ENCODE data around the gene HECW1. TPM values are rescaled to one million over a fixed set of nuclear protein-coding genes. Genes with fewer than 3 reads are reported as not detected.

HECW1 gene
- total and polyA plus RNA-seq, 2 donors (not counting 1 experiment from before 2014, with no cell fraction given), result not detected

DNA sequence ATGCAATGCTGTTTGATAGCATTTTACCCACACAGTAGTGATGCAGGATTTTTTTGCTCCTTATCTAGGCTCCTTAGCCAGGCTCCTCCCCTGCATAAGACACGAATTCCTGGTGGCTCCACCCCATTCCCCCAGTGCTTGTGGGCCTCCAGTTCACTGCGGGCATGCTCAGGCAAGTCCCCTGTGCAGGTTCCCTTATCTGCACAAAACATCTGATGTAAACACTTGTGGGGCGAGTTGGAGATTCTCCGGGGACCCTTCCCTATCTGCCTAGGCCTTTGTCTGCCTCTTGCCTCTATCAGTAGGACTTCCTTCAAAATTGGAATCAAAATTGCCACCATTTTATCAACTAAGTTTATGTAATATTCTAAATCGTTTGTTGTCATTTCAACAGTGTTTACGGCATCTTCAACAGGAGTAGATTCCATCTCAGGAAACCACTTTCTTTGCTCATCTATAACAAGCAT, 465.1 kb downstream of the HECW1 start:
- Histone ChIP-seq H3K4me3 (ENCODE audit: control extremely low read depth in 1 of 5, extremely low read depth in 1 of 5, insufficient read depth in 1 of 5, low read depth in 2 of 5, low read length in 4 of 5) (no peak overlapping the region), H3K36me3 (replicated peaks in 1 of 2; ENCODE audit: control extremely low read depth in 1 of 2, control insufficient read depth in 1 of 2, extremely low read depth in 1 of 2, insufficient read depth in 2 of 2, low read length in 1 of 2) (no peaks in the 10 kb centered on the region), H3K4me2 (replicated peaks; ENCODE audit: low read depth, low read length, poor library complexity, severe bottlenecking) (no peak overlapping the region), H3K9ac (ENCODE audit: low read length) (no peak overlapping the region), H3K9me3 (ENCODE audit: control extremely low read depth in 1 of 3, control insufficient read depth in 2 of 3, insufficient read depth in 1 of 3, low read length in 2 of 3) (no peaks in the 10 kb centered on the region), H2AFZ (ENCODE audit: insufficient read depth, low read depth, low read length, poor library complexity, severe bottlenecking) (no peak overlapping the region), H3K79me2 (ENCODE audit: control insufficient read depth, insufficient read depth, low read length) (peaks cover 6% of the 10 kb centered on the region), H3K4me1 (ENCODE audit: control insufficient read depth in 2 of 2, insufficient read depth in 2 of 2, low read length in 2 of 2) (peaks cover 0 to 3% of the 10 kb centered on the region in 2 donors), H4K20me1 (ENCODE audit: control insufficient read depth, insufficient read depth, low read length, poor library complexity, severe bottlenecking) (no peaks in the 10 kb centered on the region), H3K27ac (ENCODE audit: low read length in 2 of 2) (no peak overlapping the region), H3K27me3 (replicated peaks in 1 of 4; ENCODE audit: control extremely low read depth in 1 of 4, control insufficient read depth in 3 of 4, insufficient read depth in 4 of 4, low read length in 3 of 4) (peaks cover 0 to 2% (median 0%) of the 10 kb centered on the region in 4 experiments)
- ATAC-seq (ENCODE audit: low read depth), result no peak
- Mint-ChIP-seq H3K9me3 (ENCODE audit: insufficient read depth) (no peaks in the 10 kb centered on the region), H3K4me1 (peaks cover 7% of the 10 kb centered on the region), H3K4me3 (no peak overlapping the region), H3K27ac (no peak overlapping the region), H3K27me3 (no peaks in the 10 kb centered on the region)
- TF ChIP-seq, protein P1, sequence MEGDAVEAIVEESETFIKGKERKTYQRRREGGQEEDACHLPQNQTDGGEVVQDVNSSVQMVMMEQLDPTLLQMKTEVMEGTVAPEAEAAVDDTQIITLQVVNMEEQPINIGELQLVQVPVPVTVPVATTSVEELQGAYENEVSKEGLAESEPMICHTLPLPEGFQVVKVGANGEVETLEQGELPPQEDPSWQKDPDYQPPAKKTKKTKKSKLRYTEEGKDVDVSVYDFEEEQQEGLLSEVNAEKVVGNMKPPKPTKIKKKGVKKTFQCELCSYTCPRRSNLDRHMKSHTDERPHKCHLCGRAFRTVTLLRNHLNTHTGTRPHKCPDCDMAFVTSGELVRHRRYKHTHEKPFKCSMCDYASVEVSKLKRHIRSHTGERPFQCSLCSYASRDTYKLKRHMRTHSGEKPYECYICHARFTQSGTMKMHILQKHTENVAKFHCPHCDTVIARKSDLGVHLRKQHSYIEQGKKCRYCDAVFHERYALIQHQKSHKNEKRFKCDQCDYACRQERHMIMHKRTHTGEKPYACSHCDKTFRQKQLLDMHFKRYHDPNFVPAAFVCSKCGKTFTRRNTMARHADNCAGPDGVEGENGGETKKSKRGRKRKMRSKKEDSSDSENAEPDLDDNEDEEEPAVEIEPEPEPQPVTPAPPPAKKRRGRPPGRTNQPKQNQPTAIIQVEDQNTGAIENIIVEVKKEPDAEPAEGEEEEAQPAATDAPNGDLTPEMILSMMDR (IDR thresholded peaks at IDR 0.05), result no peak
- no peak for TF ChIP-seq EZH2 (IDR thresholded peaks at IDR 0.05; ENCODE audit: borderline replicate concordance, insufficient read depth, low read depth, low read length, poor library complexity, severe bottlenecking)
- intact Hi-C loops (cut with micrococcal nuclease), result no loop called here
- CTCF ChIA-PET, result interaction anchor here (1.5 to 2.4 kb wide), 3 partner anchors 9 to 123 kb away, joined by 5 to 17 read pairs (median 9); no protein-coding TSS in a partner anchor
- POLR2A ChIA-PET, result no interaction called here
- no peak for DNase-seq
- 53% methylated on average over 6 of the region's 6 CpGs for WGBS (ENCODE audit: insufficient coverage)

Data from B cell (primary cell).